PC-9 (cell line): ENCODE results near the gene KLRC3.

Source experiments
- EZH2 ChIP-seq: fragments of 200-600 bp; sonication (generic); IDR thresholded peaks from 2 replicates; pipeline ENCODE4 v1.8.0; 2017; ENCODE audit warnings: antibody characterized with exemption, low read depth
- TF ChIP-seq, protein P1 (sequence below): fragments of 200-600 bp; sonication (generic); conservative IDR thresholded peaks from 2 replicates; pipeline ENCODE4 v1.6.1; 2017; ENCODE audit warnings: mixed run types, antibody characterized with exemption, mild to moderate bottlenecking, moderate library complexity

DNA sequence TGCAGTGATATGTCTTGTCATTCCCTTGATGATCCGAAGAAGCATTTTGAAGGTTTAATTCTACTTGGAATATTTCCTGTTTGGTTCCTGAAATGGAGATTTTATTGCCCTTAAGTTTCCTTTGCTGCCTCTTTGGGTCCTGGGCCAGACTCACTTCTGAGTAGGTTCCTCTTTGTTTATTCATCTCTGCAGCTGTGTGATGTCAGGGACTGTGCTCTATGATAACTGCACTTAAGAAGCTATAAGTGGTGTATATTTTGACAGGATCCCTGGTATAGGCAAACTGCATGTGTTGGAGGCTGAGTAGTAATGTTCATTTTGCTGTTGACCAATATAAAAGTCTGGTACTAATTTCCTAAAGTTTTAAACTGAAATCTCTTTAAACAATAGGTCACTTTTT, 11.0 kb downstream of the KLRC3 start, which contains the start of gene KLRC4:
- TF ChIP-seq, protein P1, sequence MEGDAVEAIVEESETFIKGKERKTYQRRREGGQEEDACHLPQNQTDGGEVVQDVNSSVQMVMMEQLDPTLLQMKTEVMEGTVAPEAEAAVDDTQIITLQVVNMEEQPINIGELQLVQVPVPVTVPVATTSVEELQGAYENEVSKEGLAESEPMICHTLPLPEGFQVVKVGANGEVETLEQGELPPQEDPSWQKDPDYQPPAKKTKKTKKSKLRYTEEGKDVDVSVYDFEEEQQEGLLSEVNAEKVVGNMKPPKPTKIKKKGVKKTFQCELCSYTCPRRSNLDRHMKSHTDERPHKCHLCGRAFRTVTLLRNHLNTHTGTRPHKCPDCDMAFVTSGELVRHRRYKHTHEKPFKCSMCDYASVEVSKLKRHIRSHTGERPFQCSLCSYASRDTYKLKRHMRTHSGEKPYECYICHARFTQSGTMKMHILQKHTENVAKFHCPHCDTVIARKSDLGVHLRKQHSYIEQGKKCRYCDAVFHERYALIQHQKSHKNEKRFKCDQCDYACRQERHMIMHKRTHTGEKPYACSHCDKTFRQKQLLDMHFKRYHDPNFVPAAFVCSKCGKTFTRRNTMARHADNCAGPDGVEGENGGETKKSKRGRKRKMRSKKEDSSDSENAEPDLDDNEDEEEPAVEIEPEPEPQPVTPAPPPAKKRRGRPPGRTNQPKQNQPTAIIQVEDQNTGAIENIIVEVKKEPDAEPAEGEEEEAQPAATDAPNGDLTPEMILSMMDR: no peak
- no peak for TF ChIP-seq EZH2
